ENCODE results near the gene INPP5K. TPM values are rescaled to one million over a fixed set of nuclear protein-coding genes. Genes with fewer than 3 reads are reported as not detected.

INPP5K gene
- total and polyA plus RNA-seq, 10 of the 15 experiments (the other 5 are each of a cell fraction or from before 2014, with no cell fraction given), result 0.58 to 41.2 (median 23.3) TPM

DNA sequence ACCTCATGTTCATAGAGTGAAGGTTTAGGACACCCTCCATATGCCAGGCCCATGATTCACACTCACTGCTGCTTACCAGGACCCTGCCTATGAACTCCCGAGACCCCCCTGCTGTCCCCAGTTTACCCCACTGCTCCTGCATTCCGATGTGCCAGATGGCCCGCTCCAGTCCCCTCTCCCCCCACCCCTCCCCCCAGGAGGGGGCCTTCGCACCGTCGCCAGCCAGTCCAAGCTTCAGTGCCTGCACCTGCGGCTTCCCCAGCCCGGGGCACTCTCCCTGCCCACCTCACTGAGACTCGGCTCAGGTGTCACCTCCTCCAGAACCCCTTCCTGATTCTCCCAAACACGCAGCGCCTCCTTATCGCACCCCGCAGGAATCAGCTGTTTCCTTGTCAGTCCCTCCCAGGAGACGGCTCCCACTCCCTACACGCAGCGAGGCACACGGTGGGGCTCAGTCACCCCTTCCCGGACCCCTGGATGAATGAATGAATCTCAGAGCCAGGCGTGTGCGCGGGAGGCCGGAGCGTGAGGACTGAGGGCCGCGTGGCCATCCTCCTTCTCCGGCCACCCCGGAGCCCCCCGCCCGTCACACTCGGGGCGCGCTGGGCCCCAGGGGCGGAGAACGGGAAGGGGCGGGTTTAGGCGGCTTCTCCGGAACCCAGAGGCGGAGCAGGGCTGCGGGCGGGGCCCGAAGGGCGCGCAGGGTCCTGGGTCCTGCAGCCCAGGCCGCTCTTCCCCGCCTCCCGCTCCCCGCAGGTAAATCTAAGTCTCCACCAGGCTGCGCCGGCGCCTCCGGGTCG lies 25.6 kb downstream of the INPP5K start (continued):
- TF ChIP-seq IKZF1 (conservative IDR thresholded peaks at IDR 0.05), result peak; percentile 54
- no peak for TF ChIP-seq MYC (IDR thresholded peaks at IDR 0.05; ENCODE audit: insufficient read depth, insufficient read length, insufficient replicate concordance, low read length, severe bottlenecking)
- TF ChIP-seq SP1 (IDR thresholded peaks at IDR 0.05; ENCODE audit: low read depth, low read length), result no peak
- TF ChIP-seq, protein P1, sequence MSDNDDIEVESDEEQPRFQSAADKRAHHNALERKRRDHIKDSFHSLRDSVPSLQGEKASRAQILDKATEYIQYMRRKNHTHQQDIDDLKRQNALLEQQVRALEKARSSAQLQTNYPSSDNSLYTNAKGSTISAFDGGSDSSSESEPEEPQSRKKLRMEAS (IDR thresholded peaks at IDR 0.05; ENCODE audit: low read depth, low read length), result peak; percentile 11; the same call in 1 of the 2 replicates
- 0 out of 4 replicates have a peak, but pooled peaks of 1 of the 2 experiments have one; percentile 17 for TF ChIP-seq BHLHE40 (IDR thresholded peaks at IDR 0.05; ENCODE audit: borderline replicate concordance in 1 of 2, low read depth in 2 of 2, low read length in 1 of 2)

DNA sequence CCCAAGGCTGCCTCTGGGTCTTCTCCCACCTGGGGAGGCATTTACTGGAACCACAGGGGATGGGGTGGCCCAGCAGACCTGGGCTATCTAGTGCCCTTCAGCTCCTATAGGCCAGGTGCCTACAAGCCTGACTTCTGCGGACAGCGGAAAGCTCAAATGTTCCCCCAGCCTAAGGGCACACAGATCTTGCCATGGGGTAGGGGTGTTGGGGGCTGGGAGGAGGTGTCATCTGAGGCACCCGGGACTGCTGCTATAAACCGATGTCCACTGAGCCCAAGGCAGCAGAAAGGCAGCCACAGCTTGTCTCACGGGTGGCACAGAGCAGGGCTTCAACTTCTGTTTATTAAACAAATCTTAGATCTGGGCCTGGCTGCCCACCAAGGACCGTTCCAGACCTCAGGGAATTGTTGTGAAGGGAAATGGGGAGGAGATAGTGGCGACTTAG lies 27.6 kb downstream of the INPP5K start:
- Histone ChIP-seq H3K9ac (ENCODE audit: control insufficient read depth, insufficient read depth, low read length) (no peak overlapping the region), H3K27ac (ENCODE audit: control insufficient read depth, insufficient read depth) (no peak overlapping the region), H3K4me2 (ENCODE audit: control insufficient read depth, insufficient read depth) (peak overlapping the region; percentile 83), H3K27me3 (replicated peaks in 1 of 2; ENCODE audit: control insufficient read depth in 2 of 2, insufficient read depth in 2 of 2, low read length in 1 of 2) (no peaks in the 10 kb centered on the region), H2AFZ (ENCODE audit: control insufficient read depth, low read depth, low read length) (no peak overlapping the region), H3K79me2 (ENCODE audit: control insufficient read depth, insufficient read depth, low read length) (peaks cover 12% of the 10 kb centered on the region), H3K36me3 (ENCODE audit: control insufficient read depth in 2 of 2, insufficient read depth in 2 of 2, low read length in 1 of 2) (no peaks in the 10 kb centered on the region), H3K9me3 (replicated peaks; ENCODE audit: control insufficient read depth, insufficient read depth, low read length) (no peaks in the 10 kb centered on the region), H3K4me3 (no peak overlapping the region), H4K20me1 (ENCODE audit: control insufficient read depth, insufficient read depth) (no peaks in the 10 kb centered on the region), H3K4me1 (ENCODE audit: control insufficient read depth, insufficient read depth, low read length) (peaks cover 22% of the 10 kb centered on the region)
- ChIA-PET POLR2A (interaction anchor here (0.6 to 1.5 kb wide), 5 partner anchors 9 to 220 kb away, joined by 3 to 4 read pairs (median 3); partner anchors contain the start of gene INPP5K), SMC1A (ENCODE audit: uncharacterized antibody, unreplicated experiment) (interaction anchor here (1.4 to 3.9 kb wide), 2 partner anchors 91 to 123 kb away, joined by 5 to 20 read pairs; no protein-coding TSS in a partner anchor), CTCF (interaction anchor here (0.7 to 1.6 kb wide), 3 partner anchors 22 to 123 kb away, joined by 3 to 7 read pairs (median 3); no protein-coding TSS in a partner anchor), RAD21 (ENCODE audit: unreplicated experiment) (interaction anchor here (1.4 to 2.5 kb wide), 4 partner anchors 26 to 126 kb away, joined by 4 to 11 read pairs (median 7); partner anchors contain the start of gene INPP5K)
- ATAC-seq, result no peak
- intact Hi-C loops (cut with micrococcal nuclease; ENCODE audit: unreplicated experiment), result no loop called here
- DNase-seq (ENCODE audit: low read depth, low spot score), result no peak
- BruUV-seq (replicated peaks), result no TSS peak
- WGBS (ENCODE audit: insufficient coverage, insufficient replicate concordance, low lambda C conversion rate, missing lambda C conversion rate), result 96% methylated on average over 7 of the region's 7 CpGs
- no peak for FAIRE-seq
- in situ Hi-C loops (cut with MboI), result no loop called here
- TF ChIP-seq, protein P2, sequence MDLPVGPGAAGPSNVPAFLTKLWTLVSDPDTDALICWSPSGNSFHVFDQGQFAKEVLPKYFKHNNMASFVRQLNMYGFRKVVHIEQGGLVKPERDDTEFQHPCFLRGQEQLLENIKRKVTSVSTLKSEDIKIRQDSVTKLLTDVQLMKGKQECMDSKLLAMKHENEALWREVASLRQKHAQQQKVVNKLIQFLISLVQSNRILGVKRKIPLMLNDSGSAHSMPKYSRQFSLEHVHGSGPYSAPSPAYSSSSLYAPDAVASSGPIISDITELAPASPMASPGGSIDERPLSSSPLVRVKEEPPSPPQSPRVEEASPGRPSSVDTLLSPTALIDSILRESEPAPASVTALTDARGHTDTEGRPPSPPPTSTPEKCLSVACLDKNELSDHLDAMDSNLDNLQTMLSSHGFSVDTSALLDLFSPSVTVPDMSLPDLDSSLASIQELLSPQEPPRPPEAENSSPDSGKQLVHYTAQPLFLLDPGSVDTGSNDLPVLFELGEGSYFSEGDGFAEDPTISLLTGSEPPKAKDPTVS (IDR thresholded peaks at IDR 0.05; ENCODE audit: low read depth, low read length), result no peak
- TF ChIP-seq ZNF217 (IDR thresholded peaks at IDR 0.05) (no peak), SUZ12 (IDR thresholded peaks at IDR 0.05; ENCODE audit: unreplicated experiment) (no peak), ATF7 (IDR thresholded peaks at IDR 0.05; ENCODE audit: low read depth) (no peak), SREBF2 (IDR thresholded peaks at IDR 0.05; ENCODE audit: low read length) (no peak), GATAD2B (conservative IDR thresholded peaks at IDR 0.05; ENCODE audit: low read depth) (no peak)
- TF ChIP-seq, protein P3, sequence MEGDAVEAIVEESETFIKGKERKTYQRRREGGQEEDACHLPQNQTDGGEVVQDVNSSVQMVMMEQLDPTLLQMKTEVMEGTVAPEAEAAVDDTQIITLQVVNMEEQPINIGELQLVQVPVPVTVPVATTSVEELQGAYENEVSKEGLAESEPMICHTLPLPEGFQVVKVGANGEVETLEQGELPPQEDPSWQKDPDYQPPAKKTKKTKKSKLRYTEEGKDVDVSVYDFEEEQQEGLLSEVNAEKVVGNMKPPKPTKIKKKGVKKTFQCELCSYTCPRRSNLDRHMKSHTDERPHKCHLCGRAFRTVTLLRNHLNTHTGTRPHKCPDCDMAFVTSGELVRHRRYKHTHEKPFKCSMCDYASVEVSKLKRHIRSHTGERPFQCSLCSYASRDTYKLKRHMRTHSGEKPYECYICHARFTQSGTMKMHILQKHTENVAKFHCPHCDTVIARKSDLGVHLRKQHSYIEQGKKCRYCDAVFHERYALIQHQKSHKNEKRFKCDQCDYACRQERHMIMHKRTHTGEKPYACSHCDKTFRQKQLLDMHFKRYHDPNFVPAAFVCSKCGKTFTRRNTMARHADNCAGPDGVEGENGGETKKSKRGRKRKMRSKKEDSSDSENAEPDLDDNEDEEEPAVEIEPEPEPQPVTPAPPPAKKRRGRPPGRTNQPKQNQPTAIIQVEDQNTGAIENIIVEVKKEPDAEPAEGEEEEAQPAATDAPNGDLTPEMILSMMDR (IDR thresholded peaks at IDR 0.05 in 2 of 3, conservative IDR thresholded peaks at IDR 0.05 in 1 of 3; ENCODE audit: control insufficient read depth in 2 of 3, extremely low read depth in 1 of 3, insufficient read depth in 1 of 3, low read depth in 3 of 3, low read length in 3 of 3), result no peak
